GM21619 (cell line): ENCODE results near the gene SH3BP1.
"Not testable (repeated sequence)": the region's sequence is repeated elsewhere in the genome, so short reads cannot be mapped to it uniquely, and the experiment has no call there.

Source experiments
- ATAC-seq: cut with Tn5 transposase; IDR thresholded peaks from one replicate; pipeline ENCODE4 v1.9.1; 2021; ENCODE audit not compliant: unreplicated experiment

SH3BP1 gene

DNA sequence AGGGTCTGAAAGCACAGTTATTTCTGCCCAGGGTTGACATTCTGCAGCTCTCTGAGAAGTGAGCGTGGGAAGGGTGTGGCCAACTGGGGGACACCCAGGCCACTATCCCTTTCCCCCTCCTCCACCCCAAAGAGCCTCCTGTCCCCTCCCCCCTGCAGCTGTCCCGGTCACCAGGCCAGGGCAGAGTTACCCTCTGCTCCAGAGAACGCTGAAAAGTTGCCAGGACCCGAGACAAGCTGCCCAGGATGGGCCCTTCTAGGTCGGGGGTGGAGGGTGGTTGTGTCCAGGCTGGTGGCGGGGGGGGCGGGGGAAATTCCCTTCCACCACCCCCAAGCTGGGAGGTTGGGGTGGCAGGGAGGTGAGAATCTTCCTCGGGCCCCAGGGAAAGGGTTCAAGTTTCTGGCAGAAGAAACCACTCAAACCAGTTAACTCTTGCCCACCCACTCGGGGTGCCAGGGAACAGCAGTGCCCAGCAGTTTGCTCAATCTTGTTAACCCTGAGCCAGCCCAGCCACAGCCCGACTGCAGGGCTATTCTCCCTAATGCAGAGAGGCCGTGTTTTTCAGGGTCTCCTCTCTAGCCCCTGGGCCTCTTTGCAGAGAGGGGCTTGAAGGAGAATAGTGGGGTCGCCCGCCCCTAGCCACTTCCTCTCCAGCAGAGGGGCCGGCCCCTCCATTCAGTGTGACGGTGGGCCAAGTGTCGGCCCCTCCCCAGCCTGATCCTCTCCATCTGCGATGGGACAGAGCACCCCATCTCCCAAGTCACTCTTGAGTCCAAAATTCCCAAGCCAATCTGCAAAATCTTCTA is 36.7 kb downstream of the SH3BP1 start:
- ATAC-seq: no peak

- peak; percentile 52 for ATAC-seq
These were observed 37.4 kb downstream of the SH3BP1 start for GRCh38 chr22:37676736-37677492.

DNA sequence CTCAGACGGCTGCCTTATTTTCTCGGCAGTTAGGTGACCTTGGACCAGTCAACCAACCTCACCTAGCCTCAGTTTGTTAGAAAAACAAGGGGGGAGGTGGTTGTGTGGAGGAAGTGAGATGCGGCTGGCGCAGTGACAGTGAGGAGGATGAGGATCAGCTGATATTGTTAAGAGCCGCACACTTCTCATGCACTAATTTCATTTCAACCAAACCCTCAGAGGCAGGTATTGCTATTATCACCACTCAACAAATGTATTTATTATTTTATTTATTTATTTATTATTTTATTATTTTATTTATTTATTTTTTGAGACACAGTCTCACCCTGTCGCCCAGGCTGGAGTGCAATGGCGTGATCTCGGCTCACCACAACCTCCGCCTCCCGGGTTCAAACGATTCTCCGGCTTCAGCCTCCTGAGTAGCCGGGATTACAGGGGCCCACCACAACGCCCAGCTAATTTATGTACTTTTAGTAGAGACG is 38.1 kb downstream of the SH3BP1 start:
- ATAC-seq: no peak

DNA sequence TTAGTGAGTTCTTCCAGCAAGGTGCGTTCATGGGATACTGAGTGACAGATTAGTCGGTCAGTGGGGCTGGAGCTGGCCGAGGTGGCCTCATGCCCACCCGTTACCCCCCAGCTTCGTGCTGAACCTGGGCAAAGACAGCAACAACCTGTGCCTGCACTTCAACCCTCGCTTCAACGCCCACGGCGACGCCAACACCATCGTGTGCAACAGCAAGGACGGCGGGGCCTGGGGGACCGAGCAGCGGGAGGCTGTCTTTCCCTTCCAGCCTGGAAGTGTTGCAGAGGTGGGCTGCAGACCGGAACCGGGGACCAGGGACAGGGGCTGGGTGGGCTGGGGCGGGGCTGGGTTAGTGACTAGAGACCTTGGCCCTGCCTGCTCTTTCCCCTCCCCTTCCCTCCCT is 38.9 kb downstream of the SH3BP1 start:
- ATAC-seq: no peak

- ATAC-seq: no peak
These were observed 40.2 kb downstream of the SH3BP1 start for GRCh38 chr22:37679670-37680069.

- ATAC-seq: no peak
These were observed 40.9 kb downstream of the SH3BP1 start for GRCh38 chr22:37680191-37680851.

- no peak for ATAC-seq
These were observed 41.5 kb downstream of the SH3BP1 start for GRCh38 chr22:37681001-37681424.

DNA sequence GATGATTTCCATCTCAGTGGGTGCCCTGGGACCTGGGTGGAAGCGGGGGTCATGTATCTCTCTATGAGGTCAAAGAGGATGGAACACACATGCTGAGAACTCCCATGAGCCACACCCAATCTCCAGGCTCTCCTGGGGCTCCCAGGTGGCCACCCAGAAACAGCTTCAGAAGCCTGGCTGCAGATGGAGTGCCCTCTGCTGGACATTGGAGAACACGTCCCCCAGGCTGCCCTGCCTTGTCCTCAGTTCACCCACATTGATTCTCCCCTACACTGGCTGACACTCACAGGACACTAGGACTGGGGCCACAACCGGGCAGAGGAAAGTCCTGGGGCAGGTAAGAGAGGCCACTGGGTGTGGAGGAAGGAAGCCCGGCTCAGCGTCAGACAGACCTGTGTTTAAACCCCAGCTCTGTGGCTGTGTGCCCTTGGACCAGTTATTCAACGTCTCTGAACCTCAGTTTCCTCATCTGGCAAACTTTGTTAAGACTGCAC is 42.1 kb downstream of the SH3BP1 start:
- no peak for ATAC-seq

- ATAC-seq: no peak
These were observed 45.5 kb downstream of the SH3BP1 start for GRCh38 chr22:37684803-37685615.

GRCh38 chr22:37686002-37686982 is 46.8 kb downstream of the SH3BP1 start, which contains the start of gene NOL12:
Gene NOL12, plus strand, starts transcription at chr22:37686343. Its CDS starts 50 bp downstream, at chr22:37686393.
- ATAC-seq: peak; percentile 79

DNA sequence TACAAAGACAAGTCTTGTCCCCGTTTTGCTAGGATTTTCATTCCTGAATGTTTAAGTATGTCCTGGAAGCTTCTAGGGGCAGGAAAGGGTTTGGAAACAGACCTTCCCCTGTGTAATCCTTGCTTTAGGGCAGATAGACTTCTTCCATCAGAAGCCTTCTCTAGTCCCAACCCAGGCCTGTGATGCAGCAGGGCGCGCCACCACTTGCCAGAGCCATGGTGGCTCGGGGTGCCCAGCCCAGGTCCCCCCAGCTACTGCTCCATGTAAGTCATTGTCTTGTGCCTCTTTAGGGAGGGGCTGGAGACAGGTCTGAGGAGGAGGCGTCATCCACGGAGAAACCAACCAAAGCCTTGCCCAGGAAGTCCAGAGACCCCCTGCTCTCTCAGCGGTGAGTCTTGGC is 50.9 kb downstream of the SH3BP1 start:
- no peak for ATAC-seq

DNA sequence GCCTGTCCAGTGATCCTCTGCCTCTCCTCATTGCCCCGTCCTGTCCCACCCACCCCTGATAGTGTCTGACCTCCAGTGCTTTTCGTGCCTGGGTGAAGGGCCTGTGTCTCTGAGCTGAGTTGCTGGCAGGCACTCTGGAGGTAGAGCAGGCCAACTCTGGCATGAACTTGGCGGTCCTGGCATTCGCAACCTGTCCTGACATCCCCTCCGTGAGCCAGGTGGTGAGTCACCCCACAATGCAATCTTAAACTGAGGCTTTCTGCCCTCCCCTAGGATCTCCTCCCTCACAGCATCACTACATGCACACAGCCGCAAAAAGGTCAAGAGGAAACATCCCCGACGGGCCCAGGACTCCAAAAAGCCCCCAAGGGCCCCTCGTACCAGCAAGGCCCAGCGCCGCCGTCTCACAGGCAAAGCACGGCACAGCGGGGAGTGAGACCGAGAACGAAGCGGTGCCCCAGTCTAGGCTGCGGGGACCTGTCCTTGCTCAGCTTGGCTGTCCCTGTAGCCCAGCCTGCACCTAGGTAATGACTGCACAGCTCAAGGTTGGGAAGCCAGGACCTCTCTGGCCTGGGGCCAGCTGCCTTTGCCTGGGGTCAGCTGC is 51.5 kb downstream of the SH3BP1 start:
- no peak for ATAC-seq

- no peak for ATAC-seq
These were observed 53.3 kb downstream of the SH3BP1 start for GRCh38 chr22:37692627-37693285.

- ATAC-seq: not testable (repeated sequence)
These were observed 54.7 kb downstream of the SH3BP1 start for GRCh38 chr22:37694131-37694530.

DNA sequence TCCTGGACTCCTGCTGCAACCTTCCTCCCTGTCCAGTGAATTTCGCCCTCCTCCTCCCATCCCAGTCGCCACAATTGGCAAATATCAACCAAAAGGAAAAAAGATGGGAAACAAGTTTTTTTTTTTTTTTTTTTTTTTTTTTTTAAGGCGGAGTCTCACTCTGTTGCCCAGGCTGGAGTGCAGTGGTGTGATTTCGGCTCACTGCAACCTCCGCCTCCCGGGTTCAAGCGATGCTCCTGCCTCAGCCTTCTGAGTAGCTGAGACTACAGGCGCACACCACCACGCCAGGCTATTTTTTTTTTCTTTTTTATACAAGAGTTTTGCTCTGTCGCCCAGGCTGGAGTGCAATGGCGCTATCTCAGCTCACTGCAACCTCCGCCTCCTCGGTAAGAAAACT is 56.8 kb downstream of the SH3BP1 start:
- not testable (repeated sequence) for ATAC-seq

GRCh38 chr22:37696657-37697537 is 57.4 kb downstream of the SH3BP1 start, which contains the start of gene TRIOBP:
Gene TRIOBP, plus strand, starts transcription at chr22:37697048. Its CDS starts 4,318 bp downstream, at chr22:37701366.
- ATAC-seq: peak; percentile 88

- ATAC-seq: no peak
These were observed 58.0 kb downstream of the SH3BP1 start for GRCh38 chr22:37697538-37697835.
